22Rv1 (cell line): ENCODE measurements around the gene LAMTOR1.
A peak's percentile ranks its signal among the peaks of the same experiment; 100 is the strongest.
"Not testable (repeated sequence)": the region's sequence is repeated elsewhere in the genome, so short reads cannot be mapped to it uniquely, and the experiment has no call there.

ENCODE experiments used
- H3K27ac ChIP-seq: fragments of 450-650 bp; 2 replicates; pipeline ENCODE4 v1.5.1; 2017
- CTCF ChIP-seq: fragments of 450-650 bp; IDR thresholded peaks from 2 replicates; pipeline ENCODE4 v1.5.1; 2017; ENCODE audit warnings: mild to moderate bottlenecking
- ZFX ChIP-seq: fragments of 450-650 bp; IDR thresholded peaks from 2 replicates; pipeline ENCODE4 v1.6.1; 2017; ENCODE audit warnings: antibody characterized with exemption, borderline replicate concordance

The LAMTOR1 gene

GRCh38 chr11:72102946-72103753 lies at the start of gene LAMTOR1:
LAMTOR1 (minus strand) TSS chr11:72103297; CDS start chr11:72103224, 73 bp downstream.
- peak within 1 kb of the TSS; percentile 82 for H3K27ac ChIP-seq
- TF ChIP-seq CTCF (peak; percentile 50), ZFX (no peak)

- no peak for TF ChIP-seq ZFX
- TF ChIP-seq CTCF, result no peak
- H3K27ac ChIP-seq, result no peak overlapping the region
Observed at GRCh38 chr11:72150882-72151281, 47.8 kb upstream of the LAMTOR1 start.

GRCh38 chr11:72146625-72147024 lies 43.5 kb upstream of the LAMTOR1 start:
- TF ChIP-seq CTCF, result no peak
- no peak for TF ChIP-seq ZFX
- H3K27ac ChIP-seq, result no peak overlapping the region

GRCh38 chr11:72144807-72145565 lies 41.9 kb upstream of the LAMTOR1 start:
- H3K27ac ChIP-seq, result no peak overlapping the region
- TF ChIP-seq ZFX (no peak), CTCF (no peak)

GRCh38 chr11:72142543-72142942 lies 39.4 kb upstream of the LAMTOR1 start:
- H3K27ac ChIP-seq, result not testable (repeated sequence)

- not testable (repeated sequence) for H3K27ac ChIP-seq
Observed at GRCh38 chr11:72142086-72142485, 39.0 kb upstream of the LAMTOR1 start.

- TF ChIP-seq CTCF, result no peak
- no peak for TF ChIP-seq ZFX
- H3K27ac ChIP-seq, result no peak overlapping the region
Observed at GRCh38 chr11:72141066-72141465, 38.0 kb upstream of the LAMTOR1 start.

- no peak overlapping the region for H3K27ac ChIP-seq
- TF ChIP-seq ZFX, result no peak
- TF ChIP-seq CTCF, result no peak
Observed at GRCh38 chr11:72140661-72141060, 37.6 kb upstream of the LAMTOR1 start.
